Measurements from ENCODE around the gene USP47.

Gene USP47

DNA sequence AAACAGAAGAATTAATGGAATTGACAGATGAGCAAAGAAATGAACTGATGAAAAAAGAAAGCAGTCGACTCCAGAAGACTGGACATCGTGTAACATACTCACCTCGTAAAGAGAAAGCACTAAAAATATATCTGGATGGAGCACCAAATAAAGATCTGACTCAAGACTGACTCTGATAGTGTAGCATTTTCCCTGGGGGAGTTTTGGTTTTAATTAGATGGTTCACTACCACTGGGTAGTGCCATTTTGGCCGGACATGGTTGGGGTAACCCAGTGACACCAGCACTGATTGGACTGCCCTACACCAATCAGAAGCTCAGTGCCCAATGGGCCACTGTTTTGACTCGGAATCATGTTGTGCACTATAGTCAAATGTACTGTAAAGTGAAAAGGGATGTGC is 114.2 kb downstream of the USP47 start (continued):
- TF ChIP-seq, protein P1, sequence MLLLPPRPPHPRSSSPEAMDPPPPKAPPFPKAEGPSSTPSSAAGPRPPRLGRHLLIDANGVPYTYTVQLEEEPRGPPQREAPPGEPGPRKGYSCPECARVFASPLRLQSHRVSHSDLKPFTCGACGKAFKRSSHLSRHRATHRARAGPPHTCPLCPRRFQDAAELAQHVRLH (tag by site-specific recombination; IDR thresholded peaks at IDR 0.05) = no peak
- no peak for TF ChIP-seq ZNF354C (tag by site-specific recombination; IDR thresholded peaks at IDR 0.05; ENCODE audit: borderline replicate concordance, low read depth)
- no peak for TF ChIP-seq ZNF707 (tag by site-specific recombination; IDR thresholded peaks at IDR 0.05)
- TF ChIP-seq, protein P2, sequence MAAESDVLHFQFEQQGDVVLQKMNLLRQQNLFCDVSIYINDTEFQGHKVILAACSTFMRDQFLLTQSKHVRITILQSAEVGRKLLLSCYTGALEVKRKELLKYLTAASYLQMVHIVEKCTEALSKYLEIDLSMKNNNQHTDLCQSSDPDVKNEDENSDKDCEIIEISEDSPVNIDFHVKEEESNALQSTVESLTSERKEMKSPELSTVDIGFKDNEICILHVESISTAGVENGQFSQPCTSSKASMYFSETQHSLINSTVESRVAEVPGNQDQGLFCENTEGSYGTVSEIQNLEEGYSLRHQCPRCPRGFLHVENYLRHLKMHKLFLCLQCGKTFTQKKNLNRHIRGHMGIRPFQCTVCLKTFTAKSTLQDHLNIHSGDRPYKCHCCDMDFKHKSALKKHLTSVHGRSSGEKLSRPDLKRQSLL (tag by site-specific recombination; IDR thresholded peaks at IDR 0.05) = no peak
- TF ChIP-seq ZNF169 (tag by site-specific recombination; IDR thresholded peaks at IDR 0.05) = no peak
- no peak for TF ChIP-seq ZNF37A (tag by site-specific recombination; IDR thresholded peaks at IDR 0.05)
- TF ChIP-seq ZNF2 (tag by site-specific recombination; IDR thresholded peaks at IDR 0.05) = no peak
- TF ChIP-seq ZNF175 (tag by site-specific recombination; IDR thresholded peaks at IDR 0.05) = no peak

DNA sequence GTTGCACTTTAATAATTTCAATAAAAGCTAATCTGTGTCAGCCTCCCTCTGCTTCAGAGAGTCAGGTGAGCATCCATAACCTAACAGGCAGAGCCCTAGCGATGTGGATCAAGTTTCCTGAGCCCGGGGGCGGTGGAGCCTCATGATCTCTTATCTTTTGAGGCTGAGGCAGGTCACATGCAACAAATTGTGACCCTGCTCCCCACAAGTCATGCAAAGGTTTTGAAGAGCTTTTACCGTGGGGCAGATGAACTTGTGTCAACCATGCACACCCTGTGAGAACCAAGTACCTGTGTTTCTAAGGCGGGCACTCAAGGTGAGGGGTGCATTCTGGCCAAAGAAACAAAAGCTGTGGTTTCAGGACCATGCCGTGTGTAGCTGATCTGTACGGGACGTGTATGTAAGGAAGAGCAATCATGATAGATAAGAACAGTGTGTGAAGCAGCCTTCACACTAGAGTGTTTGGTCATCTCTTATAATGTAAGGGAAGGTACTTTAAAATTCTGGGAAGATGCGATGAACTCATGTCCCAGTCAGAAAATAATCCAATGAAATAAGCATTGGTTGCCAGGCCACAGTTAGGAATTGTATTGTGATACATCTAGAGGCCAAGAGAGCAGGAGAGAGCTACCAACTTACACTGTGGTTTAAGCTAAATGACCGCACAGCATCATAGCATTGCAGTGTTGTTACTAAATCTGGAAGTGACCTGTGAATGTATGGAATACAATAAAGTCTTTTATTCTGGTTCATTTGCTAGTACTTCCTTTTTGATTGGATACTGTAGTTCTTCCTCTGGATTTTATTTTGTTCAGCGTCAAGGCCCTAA is 116.8 kb downstream of the USP47 start:
- Histone ChIP-seq H3K9me3 (ENCODE audit: control insufficient read depth, insufficient read depth, low read depth, low read length) (no peaks in the 10 kb centered on the region), H3K4me3 (ENCODE audit: low read depth, low read length) (no peak overlapping the region), H3K4me1 (ENCODE audit: control insufficient read depth, insufficient read depth, low read length) (no peaks in the 10 kb centered on the region), H3K27ac (ENCODE audit: extremely low read depth, low read depth, low read length) (no peak overlapping the region), H3K36me3 (ENCODE audit: control insufficient read depth in 2 of 2, insufficient read depth in 1 of 2, low read length in 2 of 2) (peaks cover 8 to 50% of the 10 kb centered on the region in 2 experiments)
- POLR2A ChIA-PET = no interaction called here
- TF ChIP-seq ZNF24 (tag by site-specific recombination; IDR thresholded peaks at IDR 0.05) = no peak
- TF ChIP-seq, protein P3, sequence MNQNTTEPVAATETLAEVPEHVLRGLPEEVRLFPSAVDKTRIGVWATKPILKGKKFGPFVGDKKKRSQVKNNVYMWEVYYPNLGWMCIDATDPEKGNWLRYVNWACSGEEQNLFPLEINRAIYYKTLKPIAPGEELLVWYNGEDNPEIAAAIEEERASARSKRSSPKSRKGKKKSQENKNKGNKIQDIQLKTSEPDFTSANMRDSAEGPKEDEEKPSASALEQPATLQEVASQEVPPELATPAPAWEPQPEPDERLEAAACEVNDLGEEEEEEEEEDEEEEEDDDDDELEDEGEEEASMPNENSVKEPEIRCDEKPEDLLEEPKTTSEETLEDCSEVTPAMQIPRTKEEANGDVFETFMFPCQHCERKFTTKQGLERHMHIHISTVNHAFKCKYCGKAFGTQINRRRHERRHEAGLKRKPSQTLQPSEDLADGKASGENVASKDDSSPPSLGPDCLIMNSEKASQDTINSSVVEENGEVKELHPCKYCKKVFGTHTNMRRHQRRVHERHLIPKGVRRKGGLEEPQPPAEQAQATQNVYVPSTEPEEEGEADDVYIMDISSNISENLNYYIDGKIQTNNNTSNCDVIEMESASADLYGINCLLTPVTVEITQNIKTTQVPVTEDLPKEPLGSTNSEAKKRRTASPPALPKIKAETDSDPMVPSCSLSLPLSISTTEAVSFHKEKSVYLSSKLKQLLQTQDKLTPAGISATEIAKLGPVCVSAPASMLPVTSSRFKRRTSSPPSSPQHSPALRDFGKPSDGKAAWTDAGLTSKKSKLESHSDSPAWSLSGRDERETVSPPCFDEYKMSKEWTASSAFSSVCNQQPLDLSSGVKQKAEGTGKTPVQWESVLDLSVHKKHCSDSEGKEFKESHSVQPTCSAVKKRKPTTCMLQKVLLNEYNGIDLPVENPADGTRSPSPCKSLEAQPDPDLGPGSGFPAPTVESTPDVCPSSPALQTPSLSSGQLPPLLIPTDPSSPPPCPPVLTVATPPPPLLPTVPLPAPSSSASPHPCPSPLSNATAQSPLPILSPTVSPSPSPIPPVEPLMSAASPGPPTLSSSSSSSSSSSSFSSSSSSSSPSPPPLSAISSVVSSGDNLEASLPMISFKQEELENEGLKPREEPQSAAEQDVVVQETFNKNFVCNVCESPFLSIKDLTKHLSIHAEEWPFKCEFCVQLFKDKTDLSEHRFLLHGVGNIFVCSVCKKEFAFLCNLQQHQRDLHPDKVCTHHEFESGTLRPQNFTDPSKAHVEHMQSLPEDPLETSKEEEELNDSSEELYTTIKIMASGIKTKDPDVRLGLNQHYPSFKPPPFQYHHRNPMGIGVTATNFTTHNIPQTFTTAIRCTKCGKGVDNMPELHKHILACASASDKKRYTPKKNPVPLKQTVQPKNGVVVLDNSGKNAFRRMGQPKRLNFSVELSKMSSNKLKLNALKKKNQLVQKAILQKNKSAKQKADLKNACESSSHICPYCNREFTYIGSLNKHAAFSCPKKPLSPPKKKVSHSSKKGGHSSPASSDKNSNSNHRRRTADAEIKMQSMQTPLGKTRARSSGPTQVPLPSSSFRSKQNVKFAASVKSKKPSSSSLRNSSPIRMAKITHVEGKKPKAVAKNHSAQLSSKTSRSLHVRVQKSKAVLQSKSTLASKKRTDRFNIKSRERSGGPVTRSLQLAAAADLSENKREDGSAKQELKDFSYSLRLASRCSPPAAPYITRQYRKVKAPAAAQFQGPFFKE (tag by site-specific recombination; IDR thresholded peaks at IDR 0.05; ENCODE audit: borderline replicate concordance) = no peak
- TF ChIP-seq, protein P4, sequence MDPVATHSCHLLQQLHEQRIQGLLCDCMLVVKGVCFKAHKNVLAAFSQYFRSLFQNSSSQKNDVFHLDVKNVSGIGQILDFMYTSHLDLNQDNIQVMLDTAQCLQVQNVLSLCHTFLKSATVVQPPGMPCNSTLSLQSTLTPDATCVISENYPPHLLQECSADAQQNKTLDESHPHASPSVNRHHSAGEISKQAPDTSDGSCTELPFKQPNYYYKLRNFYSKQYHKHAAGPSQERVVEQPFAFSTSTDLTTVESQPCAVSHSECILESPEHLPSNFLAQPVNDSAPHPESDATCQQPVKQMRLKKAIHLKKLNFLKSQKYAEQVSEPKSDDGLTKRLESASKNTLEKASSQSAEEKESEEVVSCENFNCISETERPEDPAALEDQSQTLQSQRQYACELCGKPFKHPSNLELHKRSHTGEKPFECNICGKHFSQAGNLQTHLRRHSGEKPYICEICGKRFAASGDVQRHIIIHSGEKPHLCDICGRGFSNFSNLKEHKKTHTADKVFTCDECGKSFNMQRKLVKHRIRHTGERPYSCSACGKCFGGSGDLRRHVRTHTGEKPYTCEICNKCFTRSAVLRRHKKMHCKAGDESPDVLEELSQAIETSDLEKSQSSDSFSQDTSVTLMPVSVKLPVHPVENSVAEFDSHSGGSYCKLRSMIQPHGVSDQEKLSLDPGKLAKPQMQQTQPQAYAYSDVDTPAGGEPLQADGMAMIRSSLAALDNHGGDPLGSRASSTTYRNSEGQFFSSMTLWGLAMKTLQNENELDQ (tag by site-specific recombination; IDR thresholded peaks at IDR 0.05; ENCODE audit: low read depth) = no peak
- TF ChIP-seq ZNF350 (tag by site-specific recombination; IDR thresholded peaks at IDR 0.05) = no peak
- no peak for TF ChIP-seq ZNF610 (tag by site-specific recombination; IDR thresholded peaks at IDR 0.05; ENCODE audit: borderline replicate concordance)
- CTCF ChIA-PET = interaction anchor here (0.6 to 2.3 kb wide), 6 partner anchors 9 to 109 kb away, joined by 3 to 28 read pairs (median 4); no protein-coding TSS in a partner anchor

All from HEK293 (cell line).